SU-DHL-6 (cell line): ENCODE measurements around the gene INTS11.

Experiments used
- EZH2phosphoT487 ChIP-seq: fragments of 200-600 bp; sonication (generic), shearing (Covaris generic); conservative IDR thresholded peaks from 2 replicates; pipeline ENCODE4 v1.6.1; 2018; ENCODE audit warnings: mild to moderate bottlenecking, antibody characterized with exemption, low read length, moderate library complexity, mixed read lengths
- TF ChIP-seq, protein P1 (sequence below): fragments of 200-600 bp; sonication (generic); IDR thresholded peaks from one replicate; pipeline ENCODE4 v1.5.1; 2017; ENCODE audit warnings: antibody characterized with exemption, mild to moderate bottlenecking, low read length, moderate library complexity; ENCODE audit not compliant: insufficient read depth, poor library complexity, severe bottlenecking

DNA sequence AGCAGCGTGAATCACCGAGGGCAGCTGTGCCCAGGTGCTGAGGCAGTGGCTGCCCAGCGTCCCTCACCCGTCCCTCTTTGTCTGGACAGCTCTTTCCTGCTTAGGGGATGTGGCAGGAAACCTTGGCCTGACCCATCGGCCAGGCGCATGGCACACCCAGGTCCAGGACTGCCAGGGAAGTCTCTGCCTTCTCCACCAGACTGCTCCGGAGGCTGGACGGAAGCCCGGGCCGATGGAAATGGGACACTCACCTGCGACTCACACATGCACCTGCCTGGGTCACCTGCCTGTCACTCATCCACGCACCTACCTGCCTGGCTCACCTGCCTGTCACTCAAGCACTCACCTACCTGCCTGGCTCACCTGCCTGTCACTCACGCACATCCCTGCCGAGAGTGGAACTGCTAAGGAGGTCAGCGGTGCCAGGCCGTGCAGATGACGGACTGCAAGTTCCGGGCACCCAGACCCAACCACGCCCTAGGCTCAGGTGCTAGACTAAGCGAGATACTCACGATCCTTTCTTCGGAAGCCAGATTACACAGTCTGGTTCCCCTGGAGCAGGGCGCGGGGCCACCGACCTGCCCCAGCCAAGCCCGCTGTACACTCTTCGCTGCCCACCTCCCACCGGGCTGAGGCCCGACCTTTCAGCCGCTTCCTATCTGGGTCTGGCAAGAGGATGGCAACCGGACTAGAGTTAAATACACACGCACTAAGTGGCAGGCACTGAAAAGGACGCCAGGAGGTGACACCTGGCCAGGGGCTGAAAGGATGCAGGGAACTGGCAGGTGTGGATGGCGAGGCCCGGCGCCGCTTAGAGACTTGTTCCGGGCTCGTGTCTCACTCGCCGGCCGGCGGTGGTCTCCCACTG lies 51.9 kb downstream of the INTS11 start:
- TF ChIP-seq, protein P1, sequence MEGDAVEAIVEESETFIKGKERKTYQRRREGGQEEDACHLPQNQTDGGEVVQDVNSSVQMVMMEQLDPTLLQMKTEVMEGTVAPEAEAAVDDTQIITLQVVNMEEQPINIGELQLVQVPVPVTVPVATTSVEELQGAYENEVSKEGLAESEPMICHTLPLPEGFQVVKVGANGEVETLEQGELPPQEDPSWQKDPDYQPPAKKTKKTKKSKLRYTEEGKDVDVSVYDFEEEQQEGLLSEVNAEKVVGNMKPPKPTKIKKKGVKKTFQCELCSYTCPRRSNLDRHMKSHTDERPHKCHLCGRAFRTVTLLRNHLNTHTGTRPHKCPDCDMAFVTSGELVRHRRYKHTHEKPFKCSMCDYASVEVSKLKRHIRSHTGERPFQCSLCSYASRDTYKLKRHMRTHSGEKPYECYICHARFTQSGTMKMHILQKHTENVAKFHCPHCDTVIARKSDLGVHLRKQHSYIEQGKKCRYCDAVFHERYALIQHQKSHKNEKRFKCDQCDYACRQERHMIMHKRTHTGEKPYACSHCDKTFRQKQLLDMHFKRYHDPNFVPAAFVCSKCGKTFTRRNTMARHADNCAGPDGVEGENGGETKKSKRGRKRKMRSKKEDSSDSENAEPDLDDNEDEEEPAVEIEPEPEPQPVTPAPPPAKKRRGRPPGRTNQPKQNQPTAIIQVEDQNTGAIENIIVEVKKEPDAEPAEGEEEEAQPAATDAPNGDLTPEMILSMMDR = no peak
- no peak for TF ChIP-seq EZH2phosphoT487
